ENCODE results near the gene ATG10. TPM values are rescaled to one million over a fixed set of nuclear protein-coding genes. Genes with fewer than 3 reads are reported as not detected.

The ATG10 gene
- total RNA-seq = 0.77 and 2.0 TPM in 2 replicates

GRCh38 chr5:81971712-81972491, at the start of gene ATG10:
ATG10 (plus strand) TSS chr5:81972023; CDS start chr5:81987571, 15,548 bp downstream.

DNA sequence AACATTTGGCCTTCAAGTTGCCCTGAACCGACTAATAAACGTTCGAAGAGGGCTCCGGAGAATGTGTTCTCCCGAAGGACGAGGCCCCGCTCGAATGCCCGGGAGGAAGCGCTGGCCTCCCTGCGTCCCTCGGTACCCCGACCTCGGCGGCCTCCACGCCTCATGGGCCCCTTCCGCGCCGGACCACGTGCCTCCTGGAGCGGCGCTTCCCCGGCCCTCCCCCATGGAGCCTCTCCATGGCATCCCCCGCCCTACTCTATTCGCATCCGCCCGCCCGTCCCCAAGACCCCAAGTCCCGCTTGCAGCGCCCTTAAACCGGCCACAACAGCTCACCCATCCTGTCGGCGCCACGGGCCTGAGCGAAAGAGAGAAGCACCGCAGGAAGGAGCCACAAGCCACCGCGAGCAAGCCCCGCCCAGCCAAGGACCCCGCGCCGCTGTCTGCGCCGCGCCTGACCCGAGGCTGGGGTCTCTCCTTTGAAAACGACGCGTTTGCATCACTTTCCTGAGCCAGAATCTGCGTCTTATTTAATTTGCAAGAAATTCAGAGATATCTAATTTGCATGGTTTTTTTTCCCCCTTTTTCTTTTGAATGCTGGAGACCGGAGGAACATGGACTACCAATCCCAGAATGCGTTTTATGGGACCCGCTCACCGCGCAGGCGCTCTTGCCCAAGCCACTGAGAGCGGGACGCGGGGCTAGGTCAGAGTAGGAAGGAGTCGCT, 306.3 kb downstream of the ATG10 start, which contains the start of gene RPS23:
RPS23 (minus strand) TSS at position 368 of the 724 bp plus-strand sequence; CDS start at position 337, 31 bp downstream.

Other genes starting within 250 kb of the ATG10 start
- 21.9 and 39.4 TPM in 2 replicates for gene SSBP2, start 220.9 kb upstream of the ATG10 start, total RNA-seq

Data from pericardium fibroblast (primary cell).